ENCODE data around the gene POLR1D. TPM values are rescaled to one million over a fixed set of nuclear protein-coding genes. Genes with fewer than 3 reads are reported as not detected.
A peak's percentile ranks its signal among the peaks of the same experiment; 100 is the strongest.

POLR1D gene
- total and polyA plus RNA-seq, 5 donors from 2014 or later: 150 to 239 (median 185) TPM

GRCh38 chr13:27658546-27658945 lies 36.9 kb downstream of the POLR1D start:
- H3K27me3 Mint-ChIP-seq: no peaks in the 10 kb centered on the region
- H3K4me3 Mint-ChIP-seq: no peak overlapping the region
- DNase-seq: no peak
- Histone ChIP-seq H3K9me3 (ENCODE audit: control insufficient read depth in 2 of 2, low read length in 2 of 2) (no peaks in the 10 kb centered on the region), H3K4me3 (ENCODE audit: low read depth, low read length) (no peak overlapping the region), H3K4me1 (ENCODE audit: control insufficient read depth, insufficient read depth, low read length, poor library complexity, severe bottlenecking) (no peaks in the 10 kb centered on the region), H3K36me3 (ENCODE audit: control insufficient read depth, insufficient read depth, low read length) (peaks cover 3% of the 10 kb centered on the region), H3K27me3 (ENCODE audit: control insufficient read depth, insufficient read depth, low read length) (no peaks in the 10 kb centered on the region), H3K27ac (ENCODE audit: insufficient read depth, low read length, poor library complexity, severe bottlenecking) (no peak overlapping the region)
- no peak for ATAC-seq (ENCODE audit: low read depth in 2 of 2)
- peaks cover 11 to 18% (median 14%) of the 10 kb centered on the region in 4 donors for H3K4me1 Mint-ChIP-seq
- H3K36me3 Mint-ChIP-seq: peaks cover 4% of the 10 kb centered on the region
- H3K9me3 Mint-ChIP-seq: no peaks in the 10 kb centered on the region
- H3K27ac Mint-ChIP-seq: peak overlapping the region in 1 of 3 donors; percentile 24

GRCh38 chr13:27659145-27659865 lies 37.6 kb downstream of the POLR1D start:
- ATAC-seq (ENCODE audit: low read depth in 2 of 2): no peak
- Histone ChIP-seq H3K4me1 (ENCODE audit: control insufficient read depth, insufficient read depth, low read length, poor library complexity, severe bottlenecking) (no peaks in the 10 kb centered on the region), H3K36me3 (ENCODE audit: control insufficient read depth, insufficient read depth, low read length) (peaks cover 2% of the 10 kb centered on the region), H3K27me3 (ENCODE audit: control insufficient read depth, insufficient read depth, low read length) (no peaks in the 10 kb centered on the region), H3K9me3 (ENCODE audit: control insufficient read depth in 2 of 2, low read length in 2 of 2) (no peaks in the 10 kb centered on the region), H3K4me3 (ENCODE audit: low read depth, low read length) (no peak overlapping the region), H3K27ac (ENCODE audit: insufficient read depth, low read length, poor library complexity, severe bottlenecking) (no peak overlapping the region)
- no peak overlapping the region for H3K27ac Mint-ChIP-seq
- no peak for DNase-seq
- H3K4me1 Mint-ChIP-seq: peaks cover 13 to 18% (median 15%) of the 10 kb centered on the region in 4 donors
- H3K27me3 Mint-ChIP-seq: no peaks in the 10 kb centered on the region
- H3K4me3 Mint-ChIP-seq: no peak overlapping the region
- peaks cover 4% of the 10 kb centered on the region for H3K36me3 Mint-ChIP-seq
- no peaks in the 10 kb centered on the region for H3K9me3 Mint-ChIP-seq

- Mint-ChIP-seq H3K9me3 (no peaks in the 10 kb centered on the region), H3K36me3 (peaks cover 4% of the 10 kb centered on the region), H3K4me3 (no peak overlapping the region), H3K4me1 (peaks cover 10 to 16% (median 14%) of the 10 kb centered on the region in 4 donors), H3K27ac (peak overlapping the region in 2 of 3 donors; percentile 14 to 96), H3K27me3 (no peaks in the 10 kb centered on the region)
- no peak overlapping the region for H3K27ac ChIP-seq (ENCODE audit: insufficient read depth, low read length, poor library complexity, severe bottlenecking)
- no peak overlapping the region for H3K4me3 ChIP-seq (ENCODE audit: low read depth, low read length)
- no peaks in the 10 kb centered on the region for H3K4me1 ChIP-seq (ENCODE audit: control insufficient read depth, insufficient read depth, low read length, poor library complexity, severe bottlenecking)
- H3K36me3 ChIP-seq (ENCODE audit: control insufficient read depth, insufficient read depth, low read length): peaks cover 3% of the 10 kb centered on the region
- DNase-seq (no peak), ATAC-seq (ENCODE audit: low read depth in 2 of 2) (no peak)
- H3K9me3 ChIP-seq (ENCODE audit: control insufficient read depth in 2 of 2, low read length in 2 of 2): no peaks in the 10 kb centered on the region
- no peaks in the 10 kb centered on the region for H3K27me3 ChIP-seq (ENCODE audit: control insufficient read depth, insufficient read depth, low read length)
These were observed 38.8 kb downstream of the POLR1D start for GRCh38 chr13:27660511-27660910.

GRCh38 chr13:27661017-27661416 lies 39.3 kb downstream of the POLR1D start:
- Mint-ChIP-seq H3K9me3 (no peaks in the 10 kb centered on the region), H3K4me1 (peaks cover 6 to 16% (median 11%) of the 10 kb centered on the region in 4 donors), H3K27me3 (no peaks in the 10 kb centered on the region), H3K27ac (peak overlapping the region in 2 of 3 donors; percentile 14 to 16), H3K36me3 (peaks cover 6% of the 10 kb centered on the region), H3K4me3 (no peak overlapping the region)
- Histone ChIP-seq H3K27me3 (ENCODE audit: control insufficient read depth, insufficient read depth, low read length) (no peaks in the 10 kb centered on the region), H3K36me3 (ENCODE audit: control insufficient read depth, insufficient read depth, low read length) (peaks cover 8% of the 10 kb centered on the region), H3K4me3 (ENCODE audit: low read depth, low read length) (no peak overlapping the region), H3K4me1 (ENCODE audit: control insufficient read depth, insufficient read depth, low read length, poor library complexity, severe bottlenecking) (no peaks in the 10 kb centered on the region), H3K27ac (ENCODE audit: insufficient read depth, low read length, poor library complexity, severe bottlenecking) (no peak overlapping the region), H3K9me3 (ENCODE audit: control insufficient read depth in 2 of 2, low read length in 2 of 2) (no peaks in the 10 kb centered on the region)
- ATAC-seq (ENCODE audit: low read depth in 2 of 2) (no peak), DNase-seq (no peak)

GRCh38 chr13:27662738-27663470 lies 41.2 kb downstream of the POLR1D start:
- H3K27ac ChIP-seq (ENCODE audit: insufficient read depth, low read length, poor library complexity, severe bottlenecking): no peak overlapping the region
- Mint-ChIP-seq H3K9me3 (no peaks in the 10 kb centered on the region), H3K27ac (peak overlapping the region in 2 of 3 donors; percentile 0 to 49), H3K4me1 (peaks cover 6 to 12% (median 8%) of the 10 kb centered on the region in 4 donors), H3K4me3 (no peak overlapping the region), H3K36me3 (peaks cover 13% of the 10 kb centered on the region), H3K27me3 (no peaks in the 10 kb centered on the region)
- H3K4me1 ChIP-seq (ENCODE audit: control insufficient read depth, insufficient read depth, low read length, poor library complexity, severe bottlenecking): no peaks in the 10 kb centered on the region
- H3K4me3 ChIP-seq (ENCODE audit: low read depth, low read length): no peak overlapping the region
- no peaks in the 10 kb centered on the region for H3K27me3 ChIP-seq (ENCODE audit: control insufficient read depth, insufficient read depth, low read length)
- ATAC-seq (ENCODE audit: low read depth in 2 of 2) (no peak), DNase-seq (no peak)
- H3K36me3 ChIP-seq (ENCODE audit: control insufficient read depth, insufficient read depth, low read length): peaks cover 18% of the 10 kb centered on the region
- no peaks in the 10 kb centered on the region for H3K9me3 ChIP-seq (ENCODE audit: control insufficient read depth in 2 of 2, low read length in 2 of 2)

- no peak for ATAC-seq (ENCODE audit: low read depth in 2 of 2)
- no peaks in the 10 kb centered on the region for H3K9me3 ChIP-seq (ENCODE audit: control insufficient read depth in 2 of 2, low read length in 2 of 2)
- H3K4me3 ChIP-seq (ENCODE audit: low read depth, low read length): no peak overlapping the region
- Mint-ChIP-seq H3K9me3 (no peaks in the 10 kb centered on the region), H3K4me1 (peaks cover 6 to 12% (median 8%) of the 10 kb centered on the region in 4 donors), H3K27me3 (no peaks in the 10 kb centered on the region), H3K4me3 (no peak overlapping the region), H3K27ac (peak overlapping the region in 2 of 3 donors; percentile 0 to 42), H3K36me3 (peaks cover 13% of the 10 kb centered on the region)
- H3K36me3 ChIP-seq (ENCODE audit: control insufficient read depth, insufficient read depth, low read length): peaks cover 18% of the 10 kb centered on the region
- no peak for DNase-seq
- no peaks in the 10 kb centered on the region for H3K27me3 ChIP-seq (ENCODE audit: control insufficient read depth, insufficient read depth, low read length)
- no peaks in the 10 kb centered on the region for H3K4me1 ChIP-seq (ENCODE audit: control insufficient read depth, insufficient read depth, low read length, poor library complexity, severe bottlenecking)
- H3K27ac ChIP-seq (ENCODE audit: insufficient read depth, low read length, poor library complexity, severe bottlenecking): no peak overlapping the region
These were observed 42.3 kb downstream of the POLR1D start for GRCh38 chr13:27663947-27664346.

- Mint-ChIP-seq H3K4me1 (peaks cover 0 to 10% (median 7%) of the 10 kb centered on the region in 4 donors), H3K4me3 (no peak overlapping the region), H3K27me3 (no peaks in the 10 kb centered on the region), H3K36me3 (peaks cover 13% of the 10 kb centered on the region), H3K27ac (peak overlapping the region in 1 of 3 donors; percentile 6), H3K9me3 (no peaks in the 10 kb centered on the region)
- Histone ChIP-seq H3K27me3 (ENCODE audit: control insufficient read depth, insufficient read depth, low read length) (no peaks in the 10 kb centered on the region), H3K4me3 (ENCODE audit: low read depth, low read length) (no peak overlapping the region), H3K9me3 (ENCODE audit: control insufficient read depth in 2 of 2, low read length in 2 of 2) (no peaks in the 10 kb centered on the region), H3K27ac (ENCODE audit: insufficient read depth, low read length, poor library complexity, severe bottlenecking) (no peak overlapping the region), H3K4me1 (ENCODE audit: control insufficient read depth, insufficient read depth, low read length, poor library complexity, severe bottlenecking) (no peaks in the 10 kb centered on the region), H3K36me3 (ENCODE audit: control insufficient read depth, insufficient read depth, low read length) (peaks cover 18% of the 10 kb centered on the region)
- no peak for ATAC-seq (ENCODE audit: low read depth in 2 of 2)
- no peak for DNase-seq
These were observed 43.6 kb downstream of the POLR1D start for GRCh38 chr13:27665333-27665732.
